HEK293 (cell line): ENCODE data around the gene CADM1.

Source experiments
- GFI1B ChIP-seq: fragments of 450-650 bp; formaldehyde crosslinking; IDR thresholded peaks from 2 replicates; pipeline ENCODE4 v1.5.1; 2016; ENCODE audit warnings: missing biosample characterization, missing genetic modification characterization
- KLF16 ChIP-seq: fragments of 450-650 bp; formaldehyde crosslinking; IDR thresholded peaks from 2 replicates; pipeline ENCODE4 v1.5.1; 2017; ENCODE audit warnings: missing biosample characterization, missing genetic modification characterization
- RBAK ChIP-seq: fragments of 450-650 bp; formaldehyde crosslinking; IDR thresholded peaks from 2 replicates; pipeline ENCODE4 v1.5.1; 2016; ENCODE audit warnings: missing biosample characterization, missing genetic modification characterization
- SCRT1 ChIP-seq: fragments of 450-650 bp; formaldehyde crosslinking; IDR thresholded peaks from 2 replicates; pipeline ENCODE4 v1.5.1; 2016; ENCODE audit warnings: missing biosample characterization, missing genetic modification characterization, borderline replicate concordance
- TCF7L2 ChIP-seq: IDR thresholded peaks from 2 replicates; pipeline ENCODE4 v1.6.1; 2011; ENCODE audit warnings: low read depth, mild to moderate bottlenecking, inconsistent platforms, low read length, moderate library complexity, borderline replicate concordance
- YY2 ChIP-seq: fragments of 450-650 bp; formaldehyde crosslinking; IDR thresholded peaks from 2 replicates; pipeline ENCODE4 v1.5.1; 2016; ENCODE audit warnings: missing biosample characterization, missing genetic modification characterization
- ZBTB1 ChIP-seq: fragments of 450-650 bp; formaldehyde crosslinking; IDR thresholded peaks from 2 replicates; pipeline ENCODE4 v1.5.1; 2016; ENCODE audit warnings: missing biosample characterization, missing genetic modification characterization
- ZBTB7A ChIP-seq: fragments of 450-650 bp; formaldehyde crosslinking; IDR thresholded peaks from 2 replicates; pipeline ENCODE4 v1.5.1; 2016; ENCODE audit warnings: low read depth, missing biosample characterization, missing genetic modification characterization
- ZNF112 ChIP-seq: fragments of 450-650 bp; formaldehyde crosslinking; IDR thresholded peaks from 2 replicates; pipeline ENCODE4 v1.5.0; 2017; ENCODE audit warnings: missing biosample characterization, missing genetic modification characterization
- ZNF133 ChIP-seq: fragments of 450-650 bp; formaldehyde crosslinking; IDR thresholded peaks from 2 replicates; pipeline ENCODE4 v1.5.1; 2016; ENCODE audit warnings: missing biosample characterization, missing genetic modification characterization
- ZNF138 ChIP-seq: fragments of 450-650 bp; formaldehyde crosslinking; IDR thresholded peaks from 2 replicates; pipeline ENCODE4 v1.5.1; 2016; ENCODE audit warnings: missing biosample characterization, missing genetic modification characterization, borderline replicate concordance
- ZNF169 ChIP-seq: fragments of 450-650 bp; formaldehyde crosslinking; IDR thresholded peaks from 2 replicates; pipeline ENCODE4 v1.5.1; 2016; ENCODE audit warnings: missing biosample characterization, missing genetic modification characterization
- ZNF175 ChIP-seq: fragments of 450-650 bp; formaldehyde crosslinking; IDR thresholded peaks from 2 replicates; pipeline ENCODE4 v1.5.1; 2016; ENCODE audit warnings: missing biosample characterization, missing genetic modification characterization
- ZNF350 ChIP-seq: fragments of 450-650 bp; formaldehyde crosslinking; IDR thresholded peaks from 2 replicates; pipeline ENCODE4 v1.5.0; 2017; ENCODE audit warnings: missing biosample characterization, mild to moderate bottlenecking, missing genetic modification characterization
- ZNF366 ChIP-seq: fragments of 450-650 bp; formaldehyde crosslinking; conservative IDR thresholded peaks from 2 replicates; pipeline ENCODE4 v1.5.1; 2016; ENCODE audit warnings: missing biosample characterization, missing genetic modification characterization
- ZNF37A ChIP-seq: fragments of 450-650 bp; IDR thresholded peaks from 2 replicates; pipeline ENCODE4 v1.5.1; 2018; ENCODE audit warnings: missing biosample characterization, missing genetic modification characterization
- ZNF416 ChIP-seq: fragments of 450-650 bp; formaldehyde crosslinking; IDR thresholded peaks from 2 replicates; pipeline ENCODE4 v1.5.1; 2016; ENCODE audit warnings: missing biosample characterization, missing genetic modification characterization
- ZNF510 ChIP-seq: fragments of 450-650 bp; formaldehyde crosslinking; IDR thresholded peaks from 2 replicates; pipeline ENCODE4 v1.5.1; 2018; ENCODE audit warnings: mild to moderate bottlenecking, missing genetic modification characterization, missing biosample characterization; ENCODE audit not compliant: insufficient replicate concordance
- ZNF514 ChIP-seq: fragments of 450-650 bp; formaldehyde crosslinking; IDR thresholded peaks from 2 replicates; pipeline ENCODE4 v1.5.1; 2016; ENCODE audit warnings: missing biosample characterization, missing genetic modification characterization
- ZNF555 ChIP-seq: fragments of 450-650 bp; formaldehyde crosslinking; conservative IDR thresholded peaks from 2 replicates; pipeline ENCODE4 v1.5.1; 2017; ENCODE audit warnings: missing biosample characterization, mild to moderate bottlenecking, missing genetic modification characterization, inconsistent platforms
- ZNF561 ChIP-seq: fragments of 450-650 bp; IDR thresholded peaks from 2 replicates; pipeline ENCODE4 v1.5.1; 2018; ENCODE audit warnings: missing biosample characterization, missing genetic modification characterization, borderline replicate concordance
- ZNF707 ChIP-seq: fragments of 450-650 bp; formaldehyde crosslinking; IDR thresholded peaks from 2 replicates; pipeline ENCODE4 v1.5.1; 2016; ENCODE audit warnings: missing biosample characterization, missing genetic modification characterization
- ZNF747 ChIP-seq: fragments of 450-650 bp; formaldehyde crosslinking; IDR thresholded peaks from 2 replicates; pipeline ENCODE4 v1.5.1; 2016; ENCODE audit warnings: missing biosample characterization, missing genetic modification characterization
- ZNF776 ChIP-seq: fragments of 450-650 bp; formaldehyde crosslinking; IDR thresholded peaks from 2 replicates; pipeline ENCODE4 v1.5.0; 2017; ENCODE audit warnings: missing biosample characterization, missing genetic modification characterization, borderline replicate concordance
- ZNF830 ChIP-seq: fragments of 450-650 bp; IDR thresholded peaks from 2 replicates; pipeline ENCODE4 v1.5.0; 2018; ENCODE audit warnings: missing biosample characterization, missing genetic modification characterization, low read depth, mild to moderate bottlenecking, moderate library complexity
- ZNF843 ChIP-seq: fragments of 450-650 bp; formaldehyde crosslinking; IDR thresholded peaks from 2 replicates; pipeline ENCODE4 v1.5.1; 2016; ENCODE audit warnings: missing biosample characterization, missing genetic modification characterization
- TF ChIP-seq, protein P1 (sequence below): fragments of 450-650 bp; formaldehyde crosslinking; IDR thresholded peaks from 2 replicates; pipeline ENCODE4 v1.5.1; 2017; ENCODE audit warnings: missing biosample characterization, missing genetic modification characterization
- TF ChIP-seq, protein P2 (sequence below): fragments of 450-650 bp; formaldehyde crosslinking; IDR thresholded peaks from 2 replicates; pipeline ENCODE4 v1.5.1; 2017; ENCODE audit warnings: missing biosample characterization, missing genetic modification characterization
- TF ChIP-seq, protein P3 (sequence below): sonication (generic); formaldehyde crosslinking; IDR thresholded peaks from 2 replicates; pipeline ENCODE4 v1.8.1; 2022; ENCODE audit warnings: mild to moderate bottlenecking, moderate library complexity, missing genetic modification reagents
- TF ChIP-seq, protein P4 (sequence below): fragments of 450-650 bp; formaldehyde crosslinking; IDR thresholded peaks from 2 replicates; pipeline ENCODE4 v1.5.0; 2017; ENCODE audit warnings: missing biosample characterization, missing genetic modification characterization, borderline replicate concordance
- TF ChIP-seq, protein P5 (sequence below): IDR thresholded peaks from 2 replicates; pipeline ENCODE4 v1.6.1; 2011; ENCODE audit warnings: mild to moderate bottlenecking, low read depth, low read length, borderline replicate concordance

The CADM1 gene

DNA sequence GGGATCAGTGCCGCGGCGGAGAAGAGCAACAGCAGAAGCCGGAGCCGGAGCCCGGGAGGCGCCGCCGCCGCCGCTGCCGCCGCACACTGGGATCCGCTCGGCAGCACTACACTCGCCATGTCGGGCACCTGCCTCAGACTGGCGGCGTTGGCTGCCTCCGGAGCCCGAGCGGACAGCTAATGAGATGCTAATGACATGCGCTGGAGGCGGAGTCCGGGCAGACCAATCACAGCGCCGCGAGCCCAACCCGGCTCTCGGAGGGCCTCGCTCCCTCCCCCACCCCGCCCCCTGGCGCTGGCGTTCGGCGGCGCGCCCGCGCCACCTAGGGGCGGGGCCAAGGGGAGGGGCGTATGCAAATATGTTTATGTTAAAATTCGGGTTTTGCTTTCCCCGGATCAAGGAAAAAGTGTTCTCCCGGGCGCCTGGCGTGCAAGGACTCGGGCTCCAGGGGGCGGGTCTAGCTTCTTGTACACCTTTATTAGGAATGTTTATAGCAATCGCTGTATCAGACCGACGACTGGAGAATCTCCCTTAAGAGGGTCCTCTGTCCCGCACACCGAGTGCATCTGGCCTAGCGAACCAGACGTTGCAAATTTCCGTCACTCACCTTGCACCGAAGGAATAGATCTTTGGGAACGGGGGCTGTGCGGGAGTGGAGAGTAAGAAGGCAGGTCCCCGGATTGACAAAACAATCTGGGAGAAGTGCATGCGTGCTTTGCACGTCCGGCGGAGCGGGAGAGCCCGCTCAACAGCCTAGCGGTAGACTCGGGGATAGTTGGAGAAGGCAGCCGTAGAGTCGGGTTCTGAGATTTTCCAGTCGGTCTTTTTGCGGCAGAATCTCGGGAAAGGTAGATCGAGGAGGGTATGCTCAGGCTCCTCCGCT is at the start of gene CADM1 (continued):
- TF ChIP-seq, protein P1, sequence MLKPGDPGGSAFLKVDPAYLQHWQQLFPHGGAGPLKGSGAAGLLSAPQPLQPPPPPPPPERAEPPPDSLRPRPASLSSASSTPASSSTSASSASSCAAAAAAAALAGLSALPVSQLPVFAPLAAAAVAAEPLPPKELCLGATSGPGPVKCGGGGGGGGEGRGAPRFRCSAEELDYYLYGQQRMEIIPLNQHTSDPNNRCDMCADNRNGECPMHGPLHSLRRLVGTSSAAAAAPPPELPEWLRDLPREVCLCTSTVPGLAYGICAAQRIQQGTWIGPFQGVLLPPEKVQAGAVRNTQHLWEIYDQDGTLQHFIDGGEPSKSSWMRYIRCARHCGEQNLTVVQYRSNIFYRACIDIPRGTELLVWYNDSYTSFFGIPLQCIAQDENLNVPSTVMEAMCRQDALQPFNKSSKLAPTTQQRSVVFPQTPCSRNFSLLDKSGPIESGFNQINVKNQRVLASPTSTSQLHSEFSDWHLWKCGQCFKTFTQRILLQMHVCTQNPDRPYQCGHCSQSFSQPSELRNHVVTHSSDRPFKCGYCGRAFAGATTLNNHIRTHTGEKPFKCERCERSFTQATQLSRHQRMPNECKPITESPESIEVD (tag by site-specific recombination) = no peak
- TF ChIP-seq ZNF830 (no peak), ZNF843 (peak; percentile 39; the same call in 1 of the 2 replicates), ZNF350 (tag by site-specific recombination) (no peak), ZNF112 (tag by site-specific recombination) (no peak), KLF16 (tag by site-specific recombination) (no peak; the same call in 1 of the 2 replicates), ZNF510 (no peak), ZBTB7A (tag by site-specific recombination) (no peak), ZNF776 (tag by site-specific recombination) (no peak), RBAK (tag by site-specific recombination) (no peak), ZNF707 (tag by site-specific recombination) (no peak), ZNF37A (tag by site-specific recombination) (no peak), ZNF138 (no peak), ZNF747 (no peak), ZNF561 (tag by site-specific recombination) (peak; percentile 50; the same call in 1 of the 2 replicates), ZNF175 (tag by site-specific recombination) (no peak), YY2 (no peak), ZNF416 (tag by site-specific recombination) (no peak), ZNF555 (no peak), SCRT1 (tag by site-specific recombination) (no peak), ZNF514 (tag by site-specific recombination) (no peak), ZBTB1 (no peak), ZNF366 (peak; percentile 78), ZNF133 (tag by site-specific recombination) (no peak), TCF7L2 (no peak), ZNF169 (tag by site-specific recombination) (no peak), GFI1B (tag by site-specific recombination) (0 out of 2 replicates have a peak, but pooled peaks have one; percentile 11)
- TF ChIP-seq, protein P2, sequence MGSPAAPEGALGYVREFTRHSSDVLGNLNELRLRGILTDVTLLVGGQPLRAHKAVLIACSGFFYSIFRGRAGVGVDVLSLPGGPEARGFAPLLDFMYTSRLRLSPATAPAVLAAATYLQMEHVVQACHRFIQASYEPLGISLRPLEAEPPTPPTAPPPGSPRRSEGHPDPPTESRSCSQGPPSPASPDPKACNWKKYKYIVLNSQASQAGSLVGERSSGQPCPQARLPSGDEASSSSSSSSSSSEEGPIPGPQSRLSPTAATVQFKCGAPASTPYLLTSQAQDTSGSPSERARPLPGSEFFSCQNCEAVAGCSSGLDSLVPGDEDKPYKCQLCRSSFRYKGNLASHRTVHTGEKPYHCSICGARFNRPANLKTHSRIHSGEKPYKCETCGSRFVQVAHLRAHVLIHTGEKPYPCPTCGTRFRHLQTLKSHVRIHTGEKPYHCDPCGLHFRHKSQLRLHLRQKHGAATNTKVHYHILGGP (tag by site-specific recombination) = no peak
- TF ChIP-seq, protein P3, sequence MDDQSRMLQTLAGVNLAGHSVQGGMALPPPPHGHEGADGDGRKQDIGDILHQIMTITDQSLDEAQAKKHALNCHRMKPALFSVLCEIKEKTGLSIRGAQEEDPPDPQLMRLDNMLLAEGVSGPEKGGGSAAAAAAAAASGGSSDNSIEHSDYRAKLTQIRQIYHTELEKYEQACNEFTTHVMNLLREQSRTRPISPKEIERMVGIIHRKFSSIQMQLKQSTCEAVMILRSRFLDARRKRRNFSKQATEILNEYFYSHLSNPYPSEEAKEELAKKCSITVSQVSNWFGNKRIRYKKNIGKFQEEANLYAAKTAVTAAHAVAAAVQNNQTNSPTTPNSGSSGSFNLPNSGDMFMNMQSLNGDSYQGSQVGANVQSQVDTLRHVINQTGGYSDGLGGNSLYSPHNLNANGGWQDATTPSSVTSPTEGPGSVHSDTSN = peak; percentile 57; the same call in 1 of the 2 replicates
- TF ChIP-seq, protein P4, sequence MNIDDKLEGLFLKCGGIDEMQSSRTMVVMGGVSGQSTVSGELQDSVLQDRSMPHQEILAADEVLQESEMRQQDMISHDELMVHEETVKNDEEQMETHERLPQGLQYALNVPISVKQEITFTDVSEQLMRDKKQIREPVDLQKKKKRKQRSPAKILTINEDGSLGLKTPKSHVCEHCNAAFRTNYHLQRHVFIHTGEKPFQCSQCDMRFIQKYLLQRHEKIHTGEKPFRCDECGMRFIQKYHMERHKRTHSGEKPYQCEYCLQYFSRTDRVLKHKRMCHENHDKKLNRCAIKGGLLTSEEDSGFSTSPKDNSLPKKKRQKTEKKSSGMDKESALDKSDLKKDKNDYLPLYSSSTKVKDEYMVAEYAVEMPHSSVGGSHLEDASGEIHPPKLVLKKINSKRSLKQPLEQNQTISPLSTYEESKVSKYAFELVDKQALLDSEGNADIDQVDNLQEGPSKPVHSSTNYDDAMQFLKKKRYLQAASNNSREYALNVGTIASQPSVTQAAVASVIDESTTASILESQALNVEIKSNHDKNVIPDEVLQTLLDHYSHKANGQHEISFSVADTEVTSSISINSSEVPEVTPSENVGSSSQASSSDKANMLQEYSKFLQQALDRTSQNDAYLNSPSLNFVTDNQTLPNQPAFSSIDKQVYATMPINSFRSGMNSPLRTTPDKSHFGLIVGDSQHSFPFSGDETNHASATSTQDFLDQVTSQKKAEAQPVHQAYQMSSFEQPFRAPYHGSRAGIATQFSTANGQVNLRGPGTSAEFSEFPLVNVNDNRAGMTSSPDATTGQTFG (tag by site-specific recombination) = no peak
- TF ChIP-seq, protein P5, sequence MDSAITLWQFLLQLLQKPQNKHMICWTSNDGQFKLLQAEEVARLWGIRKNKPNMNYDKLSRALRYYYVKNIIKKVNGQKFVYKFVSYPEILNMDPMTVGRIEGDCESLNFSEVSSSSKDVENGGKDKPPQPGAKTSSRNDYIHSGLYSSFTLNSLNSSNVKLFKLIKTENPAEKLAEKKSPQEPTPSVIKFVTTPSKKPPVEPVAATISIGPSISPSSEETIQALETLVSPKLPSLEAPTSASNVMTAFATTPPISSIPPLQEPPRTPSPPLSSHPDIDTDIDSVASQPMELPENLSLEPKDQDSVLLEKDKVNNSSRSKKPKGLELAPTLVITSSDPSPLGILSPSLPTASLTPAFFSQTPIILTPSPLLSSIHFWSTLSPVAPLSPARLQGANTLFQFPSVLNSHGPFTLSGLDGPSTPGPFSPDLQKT = no peak
